GM13977 (cell line): ENCODE results near the gene MSRB3.
"Not testable (repeated sequence)": the region's sequence is repeated elsewhere in the genome, so short reads cannot be mapped to it uniquely, and the experiment has no call there.

Experiments
- DNase-seq: peaks from one replicate; pipeline ENCODE4 v3.0.0; 2012; ENCODE audit warnings: low spot score
- in situ Hi-C: fragments of 300-500 bp; cut with MboI; formaldehyde crosslinking; loops from one replicate; pipeline ENCODE4 v1.12.0; 2022; ENCODE audit warnings: low sequenced_read_pairs, low pct_unique_long_range_greater_than_20kb, mixed read lengths, inconsistent platforms; ENCODE audit not compliant: unreplicated experiment
- TF ChIP-seq, protein P1 (sequence below): IDR thresholded peaks from 2 replicates; pipeline ENCODE4 v1.5.1; 2012; ENCODE audit warnings: mild to moderate bottlenecking, control low read depth; ENCODE audit not compliant: insufficient read depth; ENCODE audit errors: extremely low read depth, missing control alignments

MSRB3 gene

DNA sequence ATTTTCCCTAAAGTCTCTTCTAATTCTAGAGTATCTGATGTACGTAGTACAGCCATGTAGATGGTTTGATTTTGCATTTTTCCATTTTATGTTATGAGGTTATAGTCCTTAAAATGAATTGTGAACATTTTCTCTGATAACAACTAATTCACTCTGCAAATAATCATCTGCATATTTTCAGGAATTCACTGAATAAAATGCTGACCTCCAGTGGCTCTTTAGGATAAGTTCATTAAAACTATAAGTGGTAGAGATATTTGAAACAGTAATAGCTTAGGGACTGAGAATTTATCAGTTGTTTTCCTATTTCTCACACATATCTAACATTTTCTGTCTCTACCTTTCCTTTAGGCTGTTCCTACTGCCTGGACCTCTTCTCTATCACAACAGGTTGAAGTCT, 4.4 kb downstream of the MSRB3 start:
- DNase-seq = no peak
- in situ Hi-C loops = no loop called here
- TF ChIP-seq, protein P1, sequence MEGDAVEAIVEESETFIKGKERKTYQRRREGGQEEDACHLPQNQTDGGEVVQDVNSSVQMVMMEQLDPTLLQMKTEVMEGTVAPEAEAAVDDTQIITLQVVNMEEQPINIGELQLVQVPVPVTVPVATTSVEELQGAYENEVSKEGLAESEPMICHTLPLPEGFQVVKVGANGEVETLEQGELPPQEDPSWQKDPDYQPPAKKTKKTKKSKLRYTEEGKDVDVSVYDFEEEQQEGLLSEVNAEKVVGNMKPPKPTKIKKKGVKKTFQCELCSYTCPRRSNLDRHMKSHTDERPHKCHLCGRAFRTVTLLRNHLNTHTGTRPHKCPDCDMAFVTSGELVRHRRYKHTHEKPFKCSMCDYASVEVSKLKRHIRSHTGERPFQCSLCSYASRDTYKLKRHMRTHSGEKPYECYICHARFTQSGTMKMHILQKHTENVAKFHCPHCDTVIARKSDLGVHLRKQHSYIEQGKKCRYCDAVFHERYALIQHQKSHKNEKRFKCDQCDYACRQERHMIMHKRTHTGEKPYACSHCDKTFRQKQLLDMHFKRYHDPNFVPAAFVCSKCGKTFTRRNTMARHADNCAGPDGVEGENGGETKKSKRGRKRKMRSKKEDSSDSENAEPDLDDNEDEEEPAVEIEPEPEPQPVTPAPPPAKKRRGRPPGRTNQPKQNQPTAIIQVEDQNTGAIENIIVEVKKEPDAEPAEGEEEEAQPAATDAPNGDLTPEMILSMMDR = no peak

DNA sequence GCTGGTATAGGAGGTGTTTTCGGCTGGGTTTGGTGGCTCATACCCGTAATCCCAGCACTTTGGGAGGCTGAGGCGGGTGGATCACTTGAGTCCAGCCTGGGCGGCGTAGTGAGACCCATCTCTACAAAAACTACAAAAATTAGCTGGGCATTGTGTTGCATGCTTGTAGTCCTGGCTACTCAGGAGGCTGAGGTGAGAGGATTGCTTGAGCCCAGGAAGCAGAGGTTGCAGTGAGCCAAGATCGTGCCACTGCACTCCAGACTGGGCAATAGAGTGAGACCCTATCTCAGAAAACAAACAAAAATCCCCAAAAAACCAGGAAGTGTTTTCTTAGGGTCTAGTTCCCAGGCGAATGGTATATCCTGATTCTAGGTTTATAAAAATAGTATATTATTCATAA, 7.0 kb downstream of the MSRB3 start:
- DNase-seq, in situ Hi-C loops: not testable (repeated sequence)

DNA sequence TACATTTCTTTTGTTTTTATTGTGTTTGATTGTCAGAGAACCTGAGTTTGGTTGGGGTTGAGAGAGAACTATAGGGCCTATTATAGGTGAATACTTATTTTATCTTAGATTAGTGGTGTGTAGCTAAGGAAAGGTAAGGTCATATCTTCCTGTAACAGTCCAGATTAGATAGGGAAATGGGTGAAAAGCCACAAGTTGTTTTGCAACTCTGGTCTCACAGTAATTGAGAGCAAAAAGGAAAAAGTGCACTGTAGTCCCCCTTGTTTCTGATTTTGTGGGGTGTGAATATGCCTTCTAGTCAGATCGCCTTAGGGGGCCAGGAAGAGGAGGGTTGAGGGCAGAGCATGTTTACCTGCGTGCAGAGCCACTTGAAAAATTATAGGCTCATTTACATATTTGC, 8.9 kb downstream of the MSRB3 start:
- no peak for DNase-seq
- in situ Hi-C loops = no loop called here
- TF ChIP-seq, protein P1 = no peak

- TF ChIP-seq, protein P1 = no peak
- DNase-seq = no peak
- in situ Hi-C loops = no loop called here
These were observed 13.8 kb downstream of the MSRB3 start for GRCh38 chr12:65292241-65292640.

- TF ChIP-seq, protein P1 = no peak
- in situ Hi-C loops = no loop called here
- no peak for DNase-seq
These were observed 15.3 kb downstream of the MSRB3 start for GRCh38 chr12:65293735-65294134.

- TF ChIP-seq, protein P1 = no peak
- in situ Hi-C loops = no loop called here
- no peak for DNase-seq
These were observed 16.3 kb downstream of the MSRB3 start for GRCh38 chr12:65294641-65295262.

- TF ChIP-seq, protein P1 = no peak
- in situ Hi-C loops = no loop called here
- no peak for DNase-seq
These were observed 18.2 kb downstream of the MSRB3 start for GRCh38 chr12:65296508-65297265.
